ENCODE measurements around the gene MEAF6. TPM values are rescaled to one million over a fixed set of nuclear protein-coding genes. Genes with fewer than 3 reads are reported as not detected.
"Not testable (repeated sequence)": the region's sequence is repeated elsewhere in the genome, so short reads cannot be mapped to it uniquely, and the experiment has no call there.

Gene MEAF6
- 65.7 and 79.9 TPM in 2 replicates for total RNA-seq (ENCODE audit: low replicate concordance)
- long read RNA-seq, transcript MEAF6-208 (9 exons, 1,351 nt) = minor isoform, 5 of 327 reads
- long read RNA-seq, transcript MEAF6-206 (8 exons, 1,408 nt) = minor isoform, 21 of 327 reads
- long read RNA-seq, transcript MEAF6-201 (7 exons, 1,525 nt) = major isoform, 272 of 327 reads
- long read RNA-seq, transcript MEAF6-204 (8 exons, 2,147 nt) = minor isoform, 9 of 327 reads
- long read RNA-seq, partial matches to known transcripts = 4 of 327 reads
- long read RNA-seq, other reads (novel, unspliced or antisense) = 11 of 327 reads

- Mint-ChIP-seq H3K27ac (peak within 1 kb of the TSS; percentile 94), H3K9me3 (no peaks in the 10 kb centered on the region), H3K4me3 (peak within 1 kb of the TSS; percentile 98), H3K27me3 (no peaks in the 10 kb centered on the region), H3K36me3 (peaks cover 4% of the 10 kb centered on the region), H3K4me1 (ENCODE audit: unreplicated experiment) (peaks cover 16% of the 10 kb centered on the region)
- DNase-seq (ENCODE audit: extremely low spot score, unreplicated experiment) = peak; percentile 92
- TF ChIP-seq CTCF (conservative IDR thresholded peaks at IDR 0.05) = peak; percentile 85
Measured at GRCh38 chr1:37514350-37515184, at the start of gene MEAF6. TSS of gene MEAF6 (minus strand) at chr1:37514766. CDS start at chr1:37514746, 20 bp downstream.

GRCh38 chr1:37562984-37563383 is 48.4 kb upstream of the MEAF6 start:
- no peak overlapping the region for H3K27ac Mint-ChIP-seq
- H3K4me3 Mint-ChIP-seq = no peak overlapping the region
- no peak for DNase-seq (ENCODE audit: extremely low spot score, unreplicated experiment)
- H3K27me3 Mint-ChIP-seq = no peaks in the 10 kb centered on the region
- H3K9me3 Mint-ChIP-seq = no peaks in the 10 kb centered on the region
- H3K4me1 Mint-ChIP-seq (ENCODE audit: unreplicated experiment) = peaks cover 6% of the 10 kb centered on the region
- peaks cover 8% of the 10 kb centered on the region for H3K36me3 Mint-ChIP-seq
- TF ChIP-seq CTCF (conservative IDR thresholded peaks at IDR 0.05) = no peak

GRCh38 chr1:37561133-37562132 is 46.9 kb upstream of the MEAF6 start:
- TF ChIP-seq CTCF (conservative IDR thresholded peaks at IDR 0.05) = peak; percentile 67
- no peaks in the 10 kb centered on the region for H3K9me3 Mint-ChIP-seq
- no peaks in the 10 kb centered on the region for H3K27me3 Mint-ChIP-seq
- H3K36me3 Mint-ChIP-seq = peaks cover 4% of the 10 kb centered on the region
- H3K27ac Mint-ChIP-seq = no peak overlapping the region
- no peak overlapping the region for H3K4me3 Mint-ChIP-seq
- H3K4me1 Mint-ChIP-seq (ENCODE audit: unreplicated experiment) = peaks cover 17% of the 10 kb centered on the region
- DNase-seq (ENCODE audit: extremely low spot score, unreplicated experiment) = no peak

DNA sequence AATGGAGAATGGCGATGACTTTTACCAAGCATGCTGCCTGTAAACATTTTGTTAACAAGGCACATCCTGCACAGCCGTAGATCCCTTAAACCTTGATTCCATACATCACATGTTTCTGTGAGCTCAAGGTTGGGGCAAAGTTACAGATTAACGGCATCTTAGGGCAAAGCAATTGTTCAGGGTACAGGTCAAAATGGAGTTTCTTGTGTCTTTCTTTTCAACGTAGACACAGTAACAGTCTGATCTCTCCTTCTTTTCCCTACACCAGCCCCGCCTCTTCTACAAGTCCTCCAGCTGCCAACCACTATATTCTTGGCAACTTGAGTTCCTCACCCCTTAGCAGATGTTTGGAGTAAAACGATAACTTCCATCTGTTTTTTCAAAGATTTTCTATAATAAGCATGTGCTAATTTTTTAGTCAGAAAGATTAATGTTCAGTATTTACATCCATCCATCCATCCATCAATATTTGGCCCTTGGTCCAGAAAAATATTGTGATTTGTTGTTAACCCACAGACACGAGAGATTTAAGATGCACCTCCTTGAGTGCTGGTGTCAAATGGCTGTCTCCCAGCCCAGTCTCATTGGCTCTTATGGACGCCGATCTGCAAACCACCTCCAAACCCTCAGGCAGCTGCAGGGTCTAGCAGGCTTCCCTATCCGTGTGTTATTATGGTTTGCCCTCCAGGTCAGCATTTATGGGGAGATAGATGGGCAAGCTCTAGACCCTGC is 46.0 kb upstream of the MEAF6 start:
- no peak for TF ChIP-seq CTCF (conservative IDR thresholded peaks at IDR 0.05)
- no peaks in the 10 kb centered on the region for H3K27me3 Mint-ChIP-seq
- peaks cover 19% of the 10 kb centered on the region for H3K4me1 Mint-ChIP-seq (ENCODE audit: unreplicated experiment)
- peaks cover 4% of the 10 kb centered on the region for H3K36me3 Mint-ChIP-seq
- H3K9me3 Mint-ChIP-seq = no peaks in the 10 kb centered on the region
- DNase-seq (ENCODE audit: extremely low spot score, unreplicated experiment) = no peak
- H3K4me3 Mint-ChIP-seq = no peak overlapping the region
- H3K27ac Mint-ChIP-seq = no peak overlapping the region

GRCh38 chr1:37559957-37560379 is 45.4 kb upstream of the MEAF6 start:
- not testable (repeated sequence) for H3K9me3 Mint-ChIP-seq; H3K36me3 Mint-ChIP-seq; DNase-seq (ENCODE audit: extremely low spot score, unreplicated experiment); H3K27ac Mint-ChIP-seq; H3K27me3 Mint-ChIP-seq
- Mint-ChIP-seq H3K4me1 (ENCODE audit: unreplicated experiment) (peaks cover 19% of the 10 kb centered on the region), H3K4me3 (peak overlapping the region; percentile 25)
